Astrocyte (in vitro differentiated cells and primary cell): Measurements from ENCODE around the gene MROH2A. TPM values are rescaled to one million over a fixed set of nuclear protein-coding genes. Genes with fewer than 3 reads are reported as not detected.

Experiments
- DNase-seq: peaks from one replicate; pipeline ENCODE4 v3.0.0-alpha.2; 2010; ENCODE audit warnings: low read depth
- FAIRE-seq: peaks from 2 replicates; lab custom pipeline; 2011; peaks lifted over from hg19 to GRCh38; lab: Jason Lieb, UNC
- H2AFZ ChIP-seq: 2 replicates; pipeline ENCODE4 v1.6.0; 2012; ENCODE audit warnings: low read depth, low read length, inconsistent platforms
- H3K27ac ChIP-seq: 2 replicates; pipeline ENCODE4 v1.5.1; 2011; ENCODE audit warnings: low read depth, low read length, inconsistent platforms
- H3K27me3 ChIP-seq: 2 replicates; pipeline ENCODE4 v1.6.0; 2011; ENCODE audit warnings: low read length, inconsistent platforms; ENCODE audit not compliant: insufficient read depth
- H3K36me3 ChIP-seq: 2 replicates; pipeline ENCODE4 v1.5.1; 2011; ENCODE audit warnings: low read length, inconsistent platforms; ENCODE audit not compliant: insufficient read depth
- H3K4me1 ChIP-seq: 2 replicates; pipeline ENCODE4 v1.5.1; 2011; ENCODE audit warnings: low read length, inconsistent platforms; ENCODE audit not compliant: insufficient read depth
- H3K4me2 ChIP-seq: 2 replicates; pipeline ENCODE4 v1.6.0; 2012; ENCODE audit warnings: low read length, inconsistent platforms
- H3K4me3 ChIP-seq: 2 replicates; pipeline ENCODE4 v1.5.1; 2011; ENCODE audit warnings: low read depth, mild to moderate bottlenecking, low read length, inconsistent platforms; ENCODE audit not compliant: insufficient read depth
- H3K79me2 ChIP-seq: 2 replicates; pipeline ENCODE4 v1.6.0; 2012; ENCODE audit warnings: mild to moderate bottlenecking, low read length, inconsistent platforms; ENCODE audit not compliant: insufficient read depth
- H3K9ac ChIP-seq: 2 replicates; pipeline ENCODE4 v1.6.0; 2012; ENCODE audit warnings: mild to moderate bottlenecking, low read length, inconsistent platforms
- H3K9me3 ChIP-seq: 2 replicates; pipeline ENCODE4 v1.5.1; 2012; ENCODE audit warnings: low read depth, mild to moderate bottlenecking, low read length, inconsistent platforms; ENCODE audit not compliant: insufficient read depth
- H4K20me1 ChIP-seq: 2 replicates; pipeline ENCODE4 v1.6.0; 2012; ENCODE audit warnings: low read length, inconsistent platforms; ENCODE audit not compliant: insufficient read depth
- H3K27ac Mint-ChIP-seq: one replicate; pipeline ENCODE4 v1.8.0; 2021; ENCODE audit warnings: mild to moderate bottlenecking, mixed read lengths; ENCODE audit not compliant: unreplicated experiment
- H3K27me3 Mint-ChIP-seq: one replicate; pipeline ENCODE4 v1.8.0; 2021; ENCODE audit warnings: low read depth, mixed read lengths; ENCODE audit not compliant: unreplicated experiment
- H3K36me3 Mint-ChIP-seq: one replicate; pipeline ENCODE4 v1.8.0; 2021; ENCODE audit warnings: low read depth, mixed read lengths; ENCODE audit not compliant: unreplicated experiment
- H3K4me1 Mint-ChIP-seq: one replicate; pipeline ENCODE4 v1.8.0; 2021; ENCODE audit warnings: low read depth, mixed read lengths; ENCODE audit not compliant: unreplicated experiment
- H3K4me3 Mint-ChIP-seq: one replicate; pipeline ENCODE4 v1.8.0; 2021; ENCODE audit warnings: mild to moderate bottlenecking, moderate library complexity, mixed read lengths; ENCODE audit not compliant: unreplicated experiment
- H3K9me3 Mint-ChIP-seq: one replicate; pipeline ENCODE4 v1.8.0; 2021; ENCODE audit warnings: mild to moderate bottlenecking, mixed read lengths; ENCODE audit not compliant: unreplicated experiment
- CTCF ChIP-seq: IDR thresholded peaks from 2 replicates; pipeline ENCODE4 v1.5.1; 2011; ENCODE audit warnings: low read depth, mild to moderate bottlenecking, inconsistent platforms, low read length, moderate library complexity; ENCODE audit not compliant: insufficient read depth
- EZH2 ChIP-seq: IDR thresholded peaks from 2 replicates; pipeline ENCODE4 v1.6.1; 2012; ENCODE audit warnings: mild to moderate bottlenecking, low read length, inconsistent platforms; ENCODE audit not compliant: insufficient read depth
- total RNA-seq: library from RNA; stranded (reverse); gene quantifications from 2 replicates; pipeline ENCODE4 v1.2.1, GENCODE V29; 2021

The MROH2A gene
- total RNA-seq, 1 donor from 2014 or later, result not detected

- TF ChIP-seq CTCF (no peak), EZH2 (no peak)
- Histone ChIP-seq H3K27ac (no peak overlapping the region), H3K36me3 (no peaks in the 10 kb centered on the region), H3K4me2 (no peak overlapping the region), H3K9ac (no peak overlapping the region), H3K79me2 (no peaks in the 10 kb centered on the region), H4K20me1 (no peaks in the 10 kb centered on the region), H3K4me1 (no peaks in the 10 kb centered on the region), H2AFZ (no peak overlapping the region), H3K27me3 (no peaks in the 10 kb centered on the region), H3K9me3 (peaks cover 3% of the 10 kb centered on the region), H3K4me3 (no peak overlapping the region)
- Mint-ChIP-seq H3K4me3 (no peak overlapping the region), H3K9me3 (peaks cover 12% of the 10 kb centered on the region), H3K27me3 (peaks cover 24% of the 10 kb centered on the region), H3K4me1 (no peaks in the 10 kb centered on the region), H3K27ac (no peak overlapping the region), H3K36me3 (no peaks in the 10 kb centered on the region)
- FAIRE-seq (no peak), DNase-seq (no peak)
Measured at GRCh38 chr2:233789554-233789953, 11.4 kb downstream of the MROH2A start.

GRCh38 chr2:233791151-233791882, 13.2 kb downstream of the MROH2A start:
- H3K4me1 Mint-ChIP-seq, result no peaks in the 10 kb centered on the region
- Histone ChIP-seq H3K27me3 (no peaks in the 10 kb centered on the region), H3K79me2 (no peaks in the 10 kb centered on the region), H3K9me3 (peaks cover 3% of the 10 kb centered on the region), H2AFZ (no peak overlapping the region), H3K4me1 (no peaks in the 10 kb centered on the region), H3K36me3 (no peaks in the 10 kb centered on the region), H3K4me3 (no peak overlapping the region), H3K9ac (no peak overlapping the region), H4K20me1 (no peaks in the 10 kb centered on the region), H3K27ac (no peak overlapping the region), H3K4me2 (no peak overlapping the region)
- H3K27ac Mint-ChIP-seq, result no peak overlapping the region
- FAIRE-seq (no peak), DNase-seq (no peak)
- H3K4me3 Mint-ChIP-seq, result no peak overlapping the region
- TF ChIP-seq CTCF (no peak), EZH2 (no peak)
- H3K9me3 Mint-ChIP-seq, result peaks cover 7% of the 10 kb centered on the region
- H3K27me3 Mint-ChIP-seq, result peaks cover 29% of the 10 kb centered on the region
- H3K36me3 Mint-ChIP-seq, result no peaks in the 10 kb centered on the region

GRCh38 chr2:233791883-233792329, 13.8 kb downstream of the MROH2A start:
- Histone ChIP-seq H3K27me3 (no peaks in the 10 kb centered on the region), H3K27ac (no peak overlapping the region), H3K9me3 (peaks cover 3% of the 10 kb centered on the region), H3K9ac (no peak overlapping the region), H3K4me2 (no peak overlapping the region), H3K79me2 (no peaks in the 10 kb centered on the region), H2AFZ (no peak overlapping the region), H3K4me1 (no peaks in the 10 kb centered on the region), H4K20me1 (no peaks in the 10 kb centered on the region), H3K4me3 (no peak overlapping the region), H3K36me3 (no peaks in the 10 kb centered on the region)
- no peaks in the 10 kb centered on the region for H3K4me1 Mint-ChIP-seq
- DNase-seq, result no peak
- H3K4me3 Mint-ChIP-seq, result no peak overlapping the region
- H3K27ac Mint-ChIP-seq, result no peak overlapping the region
- H3K36me3 Mint-ChIP-seq, result no peaks in the 10 kb centered on the region
- FAIRE-seq, result no peak
- peaks cover 6% of the 10 kb centered on the region for H3K9me3 Mint-ChIP-seq
- peaks cover 29% of the 10 kb centered on the region for H3K27me3 Mint-ChIP-seq
- TF ChIP-seq EZH2 (no peak), CTCF (no peak)
